ENCODE measurements around the gene SETD6. TPM values are rescaled to one million over a fixed set of nuclear protein-coding genes. Genes with fewer than 3 reads are reported as not detected.

SETD6 gene, protein sequence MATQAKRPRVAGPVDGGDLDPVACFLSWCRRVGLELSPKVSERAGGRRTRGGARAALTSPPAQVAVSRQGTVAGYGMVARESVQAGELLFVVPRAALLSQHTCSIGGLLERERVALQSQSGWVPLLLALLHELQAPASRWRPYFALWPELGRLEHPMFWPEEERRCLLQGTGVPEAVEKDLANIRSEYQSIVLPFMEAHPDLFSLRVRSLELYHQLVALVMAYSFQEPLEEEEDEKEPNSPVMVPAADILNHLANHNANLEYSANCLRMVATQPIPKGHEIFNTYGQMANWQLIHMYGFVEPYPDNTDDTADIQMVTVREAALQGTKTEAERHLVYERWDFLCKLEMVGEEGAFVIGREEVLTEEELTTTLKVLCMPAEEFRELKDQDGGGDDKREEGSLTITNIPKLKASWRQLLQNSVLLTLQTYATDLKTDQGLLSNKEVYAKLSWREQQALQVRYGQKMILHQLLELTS
- total RNA-seq (10 to 100 TPM in 8 of 10 donors, 1 to 10 TPM in 2; 8.9 to 16.0 (median 11.8) TPM), polyA plus RNA-seq (10 to 100 TPM; 11.8 to 18.9 TPM)
- long read RNA-seq, donor 1, transcript SETD6-201 (8 exons, 1,553 nt): major isoform, 7 of 9 reads
- long read RNA-seq, donor 1, partial matches to known transcripts: 0 of 9 reads
- long read RNA-seq, donor 1, other reads (novel, unspliced or antisense): 0 of 9 reads
- long read RNA-seq, donor 2, transcript SETD6-201 (8 exons, 1,553 nt): major isoform, 9 of 21 reads
- long read RNA-seq, donor 2, partial matches to known transcripts: 3 of 21 reads
- long read RNA-seq, donor 2, other reads (novel, unspliced or antisense): 4 of 21 reads
- long read RNA-seq, donor 3, transcript SETD6-202 (9 exons, 2,042 nt): major isoform, 5 of 16 reads
- long read RNA-seq, donor 3, partial matches to known transcripts: 1 of 16 reads
- long read RNA-seq, donor 3, other reads (novel, unspliced or antisense): 8 of 16 reads

DNA sequence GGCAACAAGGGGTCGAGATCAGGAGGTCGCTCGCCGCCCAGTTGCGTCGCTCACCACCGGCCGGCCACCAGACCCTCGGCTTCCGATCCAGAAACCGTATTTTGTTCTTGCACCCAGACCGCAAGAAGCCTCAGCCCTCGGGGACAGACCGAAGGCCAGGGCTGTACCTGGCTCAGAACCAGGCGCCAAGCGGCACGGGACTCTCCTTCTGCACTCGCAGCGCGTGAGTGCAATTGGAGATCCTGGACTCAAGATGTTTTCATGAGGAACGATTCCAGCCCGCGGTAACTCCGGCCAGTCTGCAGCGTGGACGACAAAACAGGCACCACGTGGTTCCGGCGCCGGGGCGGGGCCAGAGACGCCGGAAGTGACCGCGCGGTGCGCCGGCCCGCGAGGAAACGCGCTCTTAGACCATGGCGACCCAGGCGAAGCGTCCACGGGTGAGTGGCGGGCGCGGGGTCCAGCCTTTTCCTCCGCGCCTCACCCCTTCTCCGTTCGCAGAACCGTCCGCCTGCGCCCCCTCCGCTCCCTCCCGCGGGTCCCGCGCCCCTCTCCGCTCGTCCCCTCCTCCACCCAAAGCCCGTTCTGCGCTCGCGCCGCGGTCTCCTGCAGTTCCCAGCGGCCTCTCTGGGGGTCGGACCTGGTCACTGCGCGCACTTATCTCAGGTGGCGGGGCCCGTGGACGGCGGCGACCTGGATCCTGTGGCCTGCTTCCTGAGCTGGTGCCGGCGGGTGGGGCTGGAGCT, at the start of gene SETD6:
Gene SETD6 (plus strand): TSS at position 393 of the 746 bp plus-strand sequence. CDS start 21 bp downstream, at position 414.
- ATAC-seq: peak; percentile 90 to 96 (median 94)
- peaks cover 5 to 33% (median 15%) of the 10 kb centered on the region in 9 donors for H3K4me1 ChIP-seq
- H3K27me3 ChIP-seq: no peaks in the 10 kb centered on the region
- peak within 1 kb of the TSS; percentile 56 to 94 (median 84) for H3K4me3 ChIP-seq
- TF ChIP-seq, protein P1, sequence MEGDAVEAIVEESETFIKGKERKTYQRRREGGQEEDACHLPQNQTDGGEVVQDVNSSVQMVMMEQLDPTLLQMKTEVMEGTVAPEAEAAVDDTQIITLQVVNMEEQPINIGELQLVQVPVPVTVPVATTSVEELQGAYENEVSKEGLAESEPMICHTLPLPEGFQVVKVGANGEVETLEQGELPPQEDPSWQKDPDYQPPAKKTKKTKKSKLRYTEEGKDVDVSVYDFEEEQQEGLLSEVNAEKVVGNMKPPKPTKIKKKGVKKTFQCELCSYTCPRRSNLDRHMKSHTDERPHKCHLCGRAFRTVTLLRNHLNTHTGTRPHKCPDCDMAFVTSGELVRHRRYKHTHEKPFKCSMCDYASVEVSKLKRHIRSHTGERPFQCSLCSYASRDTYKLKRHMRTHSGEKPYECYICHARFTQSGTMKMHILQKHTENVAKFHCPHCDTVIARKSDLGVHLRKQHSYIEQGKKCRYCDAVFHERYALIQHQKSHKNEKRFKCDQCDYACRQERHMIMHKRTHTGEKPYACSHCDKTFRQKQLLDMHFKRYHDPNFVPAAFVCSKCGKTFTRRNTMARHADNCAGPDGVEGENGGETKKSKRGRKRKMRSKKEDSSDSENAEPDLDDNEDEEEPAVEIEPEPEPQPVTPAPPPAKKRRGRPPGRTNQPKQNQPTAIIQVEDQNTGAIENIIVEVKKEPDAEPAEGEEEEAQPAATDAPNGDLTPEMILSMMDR (IDR thresholded peaks at IDR 0.05): peak in 5 of 9 donors; percentile 20 to 48 (median 36)
- 0 to 1% methylated on average over 79 to 80 of the region's 80 CpGs for WGBS, 2 donors
- H3K9me3 ChIP-seq: no peaks in the 10 kb centered on the region
- H3K27ac ChIP-seq: peak within 1 kb of the TSS; percentile 61 to 92 (median 84)
- H3K36me3 ChIP-seq: peaks cover 0 to 62% (median 30%) of the 10 kb centered on the region in 9 donors
- DNase-seq: peak; percentile 88 to 89
- intact Hi-C loops (cut with DNase I): loop anchor here in 4 of 10 donors (5.0 to 10.0 kb wide), 4 partner anchors 110 to 220 kb away; partner anchors contain the start of genes CNOT1 (in 3 of the 4) and GOT2 (in 1 of the 4)

DNA sequence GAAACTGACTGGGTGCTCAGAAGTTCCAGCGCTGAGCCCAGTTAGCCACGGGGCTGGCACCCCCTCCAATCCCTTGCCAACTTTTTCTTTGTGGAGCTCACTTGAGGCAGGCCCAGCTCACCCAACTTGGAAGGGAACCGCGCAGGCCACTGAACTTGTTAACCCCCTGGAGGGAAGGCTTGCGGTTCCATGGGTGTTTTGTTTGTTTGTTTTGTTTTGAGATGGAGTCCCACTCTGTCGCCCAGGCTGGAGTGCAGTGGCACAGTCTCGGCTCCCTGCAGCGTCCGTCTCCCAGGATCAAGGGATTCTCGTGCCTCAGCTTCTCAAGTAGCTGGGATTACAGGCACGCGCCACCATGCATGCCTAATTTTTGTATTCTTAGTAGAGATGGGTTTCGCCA, 49.5 kb upstream of the SETD6 start:
- TF ChIP-seq, protein P1 (IDR thresholded peaks at IDR 0.05): no peak
- WGBS, 2 donors: 51 to 60% methylated on average over 13 of the region's 13 CpGs
- Histone ChIP-seq H3K4me3 (peak overlapping the region; percentile 61 to 96 (median 84)), H3K9me3 (no peaks in the 10 kb centered on the region), H3K4me1 (peaks cover 0 to 80% (median 48%) of the 10 kb centered on the region in 9 donors), H3K36me3 (peaks cover 0 to 2% (median 0%) of the 10 kb centered on the region in 9 donors), H3K27ac (peak overlapping the region in 9 of 10 donors; percentile 83 to 98 (median 95)), H3K27me3 (peaks cover 0 to 74% (median 13%) of the 10 kb centered on the region in 7 donors)
- ATAC-seq (no peak), DNase-seq (no peak)
- intact Hi-C loops (cut with DNase I): loop anchor here in 1 of 10 donors (5.0 kb wide), 1 partner anchor 129 kb away; no protein-coding TSS in a partner anchor

DNA sequence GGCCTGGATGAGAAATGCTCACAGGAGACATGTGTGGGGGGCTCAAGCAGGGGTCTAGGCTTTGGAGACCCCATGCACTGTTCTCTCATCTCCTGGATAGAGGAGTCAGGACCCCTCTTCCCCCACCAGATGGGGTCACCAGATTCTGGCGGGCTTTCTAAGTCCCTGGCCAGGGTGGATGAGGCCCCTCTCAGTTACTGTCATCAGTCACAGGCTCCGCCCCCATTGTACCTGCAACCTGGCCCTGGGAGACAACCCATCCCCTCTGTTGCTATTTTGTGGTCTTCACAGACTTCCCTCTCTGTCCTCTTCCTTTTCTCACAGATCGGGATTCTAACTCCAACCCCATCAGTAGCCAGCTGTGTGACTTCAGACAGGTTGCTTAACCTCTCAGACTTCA, 48.9 kb upstream of the SETD6 start:
- H3K4me3 ChIP-seq: peak overlapping the region in 9 of 10 donors; percentile 69 to 96 (median 86)
- DNase-seq (no peak), ATAC-seq (no peak)
- H3K36me3 ChIP-seq: peaks cover 0 to 2% (median 0%) of the 10 kb centered on the region in 9 donors
- TF ChIP-seq, protein P1 (IDR thresholded peaks at IDR 0.05): no peak
- intact Hi-C loops (cut with DNase I): loop anchor here in 1 of 10 donors (5.0 kb wide), 1 partner anchor 129 kb away; no protein-coding TSS in a partner anchor
- H3K4me1 ChIP-seq: peaks cover 3 to 86% (median 54%) of the 10 kb centered on the region in 9 donors
- H3K9me3 ChIP-seq: no peaks in the 10 kb centered on the region
- H3K27ac ChIP-seq: peak overlapping the region in 7 of 10 donors; percentile 87 to 98 (median 95)
- H3K27me3 ChIP-seq: peaks cover 0 to 70% (median 13%) of the 10 kb centered on the region in 7 donors
- WGBS, 2 donors: 73 to 84% methylated on average over 3 of the region's 3 CpGs

Data from heart right ventricle (tissue), 16 donors.